BJ (cell line): ENCODE results near the gene SLC34A3. TPM values are rescaled to one million over a fixed set of nuclear protein-coding genes. Genes with fewer than 3 reads are reported as not detected.
"Not testable (repeated sequence)": the region's sequence is repeated elsewhere in the genome, so short reads cannot be mapped to it uniquely, and the experiment has no call there.

Experiments used
- CTCF ChIA-PET: fragments of 350-600 bp; formaldehyde crosslinking; extraction: SDS; loops from one replicate; lab custom pipeline; 2021; ENCODE audit warnings: antibody characterized with exemption, inconsistent platforms; lab: Yijun Ruan, JAX
- POLR2A ChIA-PET: fragments of 300-600 bp; sonication (Branson Sonifier 250); formaldehyde crosslinking; extraction: SDS; loops from one replicate; lab custom pipeline; 2021; ENCODE audit warnings: antibody characterized with exemption; lab: Charles Lee
- DNase-seq: peaks from one replicate; pipeline ENCODE4 v3.0.0-alpha.2; 2011; ENCODE audit warnings: low read depth
- H3K27me3 ChIP-seq: 2 replicates; pipeline ENCODE4 v1.6.0; 2011; ENCODE audit warnings: low read length; ENCODE audit not compliant: control insufficient read depth, insufficient read depth
- H3K36me3 ChIP-seq: 2 replicates; pipeline ENCODE4 v1.5.1; 2011; ENCODE audit warnings: low read length; ENCODE audit not compliant: control insufficient read depth, insufficient read depth
- H3K4me3 ChIP-seq: 2 replicates; pipeline ENCODE4 v1.5.1; 2011; ENCODE audit warnings: low read depth, mild to moderate bottlenecking, control low read depth, low read length
- CTCF ChIP-seq: IDR thresholded peaks from 2 replicates; pipeline ENCODE4 v1.5.1; 2011; ENCODE audit warnings: low read depth, mild to moderate bottlenecking, control low read depth, inconsistent platforms, low read length, moderate library complexity; ENCODE audit not compliant: insufficient read depth
- polyA plus RNA-seq: library from polyadenylated mRNA; depleted of rRNA; stranded (reverse); fragments of >200 nt; gene quantifications from 2 replicates; pipeline ENCODE4 v1.2.3, GENCODE V29; 2011

Gene SLC34A3
- polyA plus RNA-seq, 1 experiment, result not detected

- CTCF ChIA-PET, result interaction anchor here (1.1 kb wide), 1 partner anchor 19 kb away, joined by 5 read pairs; no protein-coding TSS in a partner anchor
These were observed 25.7 kb downstream of the SLC34A3 start for GRCh38 chr9:137256362-137256761.

GRCh38 chr9:137256856-137257255 lies 26.2 kb downstream of the SLC34A3 start:
- Histone ChIP-seq H3K27me3 (no peaks in the 10 kb centered on the region), H3K4me3 (no peak overlapping the region), H3K36me3 (peaks cover 5% of the 10 kb centered on the region)
- DNase-seq, result no peak
- ChIA-PET CTCF (interaction anchor here (1.1 kb wide), 1 partner anchor 20 kb away, joined by 5 read pairs; no protein-coding TSS in a partner anchor), POLR2A (no interaction called here)
- no peak for TF ChIP-seq CTCF

More at GRCh38 chr9:137256362-137256761, 25.7 kb downstream of the SLC34A3 start:
- H3K27me3 ChIP-seq, result no peaks in the 10 kb centered on the region
- POLR2A ChIA-PET, result interaction anchor here (0.6 kb wide), 1 partner anchor 30 kb away, joined by 3 read pairs; no protein-coding TSS in a partner anchor
- TF ChIP-seq CTCF, result no peak
- H3K36me3 ChIP-seq, result peaks cover 5% of the 10 kb centered on the region
- DNase-seq, result no peak
- H3K4me3 ChIP-seq, result peak overlapping the region; percentile 99

- H3K4me3 ChIP-seq, H3K27me3 ChIP-seq, POLR2A ChIA-PET, DNase-seq: not testable (repeated sequence)
- H3K36me3 ChIP-seq, result peaks cover 24% of the 10 kb centered on the region
- CTCF ChIA-PET, result interaction anchor here (1.1 to 1.9 kb wide), 5 partner anchors 11 to 26 kb away, joined by 3 to 6 read pairs (median 3); partner anchors contain the start of gene TUBB4B
- TF ChIP-seq CTCF, result peak; percentile 55
These were observed 31.6 kb downstream of the SLC34A3 start for GRCh38 chr9:137262173-137262908.

- Histone ChIP-seq H3K4me3 (no peak overlapping the region), H3K27me3 (no peaks in the 10 kb centered on the region), H3K36me3 (peaks cover 25% of the 10 kb centered on the region)
- DNase-seq, result no peak
- CTCF ChIA-PET, result interaction anchor here (1.1 to 1.2 kb wide), 2 partner anchors 22 to 26 kb away, joined by 3 to 4 read pairs; partner anchors contain the start of gene TUBB4B
- no peak for TF ChIP-seq CTCF
- POLR2A ChIA-PET, result no interaction called here
These were observed 32.2 kb downstream of the SLC34A3 start for GRCh38 chr9:137262909-137263285.

GRCh38 chr9:137263506-137263905 lies 32.8 kb downstream of the SLC34A3 start:
- TF ChIP-seq CTCF, result no peak
- DNase-seq, result no peak
- Histone ChIP-seq H3K36me3 (peaks cover 25% of the 10 kb centered on the region), H3K27me3 (no peaks in the 10 kb centered on the region), H3K4me3 (no peak overlapping the region)
- ChIA-PET POLR2A (no interaction called here), CTCF (no interaction called here)
